Fibroblast of skin of right biceps (primary cell): ENCODE data around the gene SPINT1.

Experiments
- DNase-seq: peaks from one replicate; pipeline ENCODE4 v3.0.0-alpha.2; 2013

The SPINT1 gene

GRCh38 chr15:40894681-40895448 lies 51.0 kb downstream of the SPINT1 start:
- DNase-seq, result peak; percentile 80

GRCh38 chr15:40899536-40900207 lies 55.8 kb downstream of the SPINT1 start:
- DNase-seq, result no peak

- no peak for DNase-seq
Measured at GRCh38 chr15:40900256-40901052, 56.6 kb downstream of the SPINT1 start.

GRCh38 chr15:40901053-40901443 lies 57.2 kb downstream of the SPINT1 start:
- DNase-seq, result no peak

GRCh38 chr15:40902605-40903561 lies 59.0 kb downstream of the SPINT1 start:
- DNase-seq, result no peak

GRCh38 chr15:40904552-40905201 lies 60.8 kb downstream of the SPINT1 start:
- DNase-seq, result no peak

GRCh38 chr15:40906091-40906990 lies 62.5 kb downstream of the SPINT1 start:
- peak; percentile 86 for DNase-seq

- DNase-seq, result no peak
Measured at GRCh38 chr15:40906991-40907802, 63.3 kb downstream of the SPINT1 start.
